Transverse colon (tissue), 4 donors: Measurements from ENCODE around the gene CNKSR3. TPM values are rescaled to one million over a fixed set of nuclear protein-coding genes. Genes with fewer than 3 reads are reported as not detected.

Experiments
- DNase-seq: peaks from one replicate; pipeline ENCODE4 v3.0.0-alpha.2; 2019
- H3K27ac ChIP-seq, 4 donors: fragments of 200-600 bp; sonication (generic); 2 replicates each; pipeline ENCODE4 v1.5.1; 2016 to 2018; ENCODE audit warnings: inconsistent platforms in 4 of 4
- H3K27me3 ChIP-seq: fragments of 200-600 bp; sonication (generic); 2 replicates; pipeline ENCODE4 v1.5.1; 2017; ENCODE audit warnings: inconsistent platforms
- H3K36me3 ChIP-seq, 4 donors: fragments of 200-600 bp; sonication (generic); 2 replicates each; pipeline ENCODE4 v1.5.1; 2017 to 2019; ENCODE audit warnings: inconsistent platforms in 4 of 4
- H3K4me1 ChIP-seq, 4 donors: fragments of 200-600 bp; sonication (generic); 2 replicates each; pipeline ENCODE4 v1.5.1; 2017 to 2020; ENCODE audit warnings: inconsistent platforms in 4 of 4
- H3K4me3 ChIP-seq, 4 donors: fragments of 200-600 bp; sonication (generic); 1 replicate in 1 of 4; 2 replicates in 3 of 4; pipeline versions ENCODE4 v1.5.1 to v1.6.1; 2017 to 2019; ENCODE audit warnings: inconsistent platforms in 4 of 4
- H3K9me3 ChIP-seq, 2 donors: fragments of 200-600 bp; sonication (generic); 2 replicates each; pipeline ENCODE4 v1.5.1; 2017 to 2019; ENCODE audit warnings: inconsistent platforms in 2 of 2
- EP300 ChIP-seq: sonication (generic); formaldehyde crosslinking; IDR thresholded peaks from one replicate; pipeline ENCODE4 v1.6.1; 2017; ENCODE audit warnings: antibody characterized with exemption, low read depth
- POLR2A ChIP-seq: fragments of 450-650 bp; IDR thresholded peaks from one replicate; pipeline ENCODE4 v1.6.1; 2016; ENCODE audit warnings: antibody characterized with exemption, mild to moderate bottlenecking, moderate library complexity
- POLR2AphosphoS5 ChIP-seq, 3 donors: sonication (generic); formaldehyde crosslinking; IDR thresholded peaks; one replicate each; pipeline ENCODE4 v1.6.1; 2016; ENCODE audit warnings: antibody characterized with exemption in 3 of 3
- WGBS, 2 donors: methylation state at CpG; one replicate each; pipeline ENCODE4 v1.1.5; 2018; ENCODE audit warnings: low coverage in 1 of 2; 5-methylcytosine and 5-hydroxymethylcytosine counted together
- in situ Hi-C, 4 donors: fragments of 200-750 bp; cut with MboI; loops; one replicate each; pipeline versions ENCODE4 v1.15.0 to v1.15.1; 2017; ENCODE audit warnings: low sequenced_read_pairs in 3 of 4, low pct_ligation_motif_present in 1 of 4, low pct_unique_long_range_greater_than_20kb in 1 of 4
- intact Hi-C: fragments of 100-400 bp; cut with DNase I; formaldehyde crosslinking; loops from one replicate; pipeline ENCODE4 v1.15.1; 2023; ENCODE audit warnings: low total_unique reads
- total RNA-seq, 4 donors: library from RNA; depleted of rRNA; stranded (reverse); fragments of >200 nt; gene quantifications; one replicate each; pipeline ENCODE4 v1.1.0, GENCODE V29; 2016
- TF ChIP-seq, protein P1 (sequence below), 5 experiments: fragments of 200-600 bp in 3 of 5; fragments of 450-650 bp in 2 of 5; sonication (generic) in 3 of 5; IDR thresholded peaks; 1 replicate in 2 of 5; 2 replicates in 3 of 5; pipeline ENCODE4 v1.5.1; 2016 to 2017; ENCODE audit warnings: antibody characterized with exemption in 5 of 5, inconsistent platforms in 3 of 5, mild to moderate bottlenecking in 2 of 5, moderate library complexity in 1 of 5

The CNKSR3 gene
- total RNA-seq, 4 donors from 2014 or later: 4.0 to 27.3 (median 16.9) TPM

DNA sequence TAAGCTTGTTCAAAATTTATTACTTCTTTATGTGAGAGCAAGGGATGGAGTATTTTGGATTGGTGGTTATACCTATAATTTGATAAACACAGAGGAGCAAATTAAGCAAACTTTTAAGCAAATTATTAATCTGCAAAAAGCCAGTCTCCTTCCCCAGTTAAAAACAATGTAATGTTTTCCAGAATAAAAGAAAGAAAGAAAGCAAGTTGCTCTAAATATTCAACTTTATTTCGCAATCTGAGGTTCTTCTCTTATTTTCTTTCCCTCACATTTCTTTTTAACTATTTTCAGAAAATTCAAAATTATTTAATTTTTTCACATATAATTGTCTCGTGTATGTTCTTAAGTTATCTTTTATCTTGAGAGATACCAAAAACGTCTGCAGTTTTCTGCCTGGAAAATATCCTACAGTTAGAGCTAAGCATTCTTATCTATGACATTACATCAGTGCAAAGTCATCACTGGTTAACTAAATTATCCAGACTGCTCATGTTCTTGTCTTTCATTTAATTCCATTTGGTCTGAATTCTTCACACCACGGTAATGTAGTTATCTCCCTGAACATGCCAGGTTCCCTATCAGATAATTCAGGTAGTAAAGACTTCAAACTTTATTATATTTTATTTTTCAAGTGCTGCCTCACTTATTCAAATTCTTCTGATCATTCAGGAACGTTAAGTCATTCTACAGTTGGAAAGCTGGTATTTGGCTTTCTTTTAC lies 3.3 kb upstream of the CNKSR3 start:
- Histone ChIP-seq H3K4me3 (no peak overlapping the region), H3K4me1 (peaks cover 5 to 41% (median 17%) of the 10 kb centered on the region in 4 donors), H3K27me3 (no peaks in the 10 kb centered on the region), H3K9me3 (no peaks in the 10 kb centered on the region), H3K36me3 (no peaks in the 10 kb centered on the region), H3K27ac (no peak overlapping the region)
- in situ Hi-C loops (no loop called here), intact Hi-C loops (loop anchor here (5.0 kb wide), 1 partner anchor 66 kb away; no protein-coding TSS in a partner anchor)
- DNase-seq: no peak
- TF ChIP-seq POLR2A (no peak), POLR2AphosphoS5 (IDR thresholded peaks at IDR 0.05) (no peak), EP300 (no peak)
- TF ChIP-seq, protein P1, sequence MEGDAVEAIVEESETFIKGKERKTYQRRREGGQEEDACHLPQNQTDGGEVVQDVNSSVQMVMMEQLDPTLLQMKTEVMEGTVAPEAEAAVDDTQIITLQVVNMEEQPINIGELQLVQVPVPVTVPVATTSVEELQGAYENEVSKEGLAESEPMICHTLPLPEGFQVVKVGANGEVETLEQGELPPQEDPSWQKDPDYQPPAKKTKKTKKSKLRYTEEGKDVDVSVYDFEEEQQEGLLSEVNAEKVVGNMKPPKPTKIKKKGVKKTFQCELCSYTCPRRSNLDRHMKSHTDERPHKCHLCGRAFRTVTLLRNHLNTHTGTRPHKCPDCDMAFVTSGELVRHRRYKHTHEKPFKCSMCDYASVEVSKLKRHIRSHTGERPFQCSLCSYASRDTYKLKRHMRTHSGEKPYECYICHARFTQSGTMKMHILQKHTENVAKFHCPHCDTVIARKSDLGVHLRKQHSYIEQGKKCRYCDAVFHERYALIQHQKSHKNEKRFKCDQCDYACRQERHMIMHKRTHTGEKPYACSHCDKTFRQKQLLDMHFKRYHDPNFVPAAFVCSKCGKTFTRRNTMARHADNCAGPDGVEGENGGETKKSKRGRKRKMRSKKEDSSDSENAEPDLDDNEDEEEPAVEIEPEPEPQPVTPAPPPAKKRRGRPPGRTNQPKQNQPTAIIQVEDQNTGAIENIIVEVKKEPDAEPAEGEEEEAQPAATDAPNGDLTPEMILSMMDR (IDR thresholded peaks at IDR 0.05): no peak
- WGBS, 2 donors: 53 to 59% methylated on average over 5 of the region's 5 CpGs

DNA sequence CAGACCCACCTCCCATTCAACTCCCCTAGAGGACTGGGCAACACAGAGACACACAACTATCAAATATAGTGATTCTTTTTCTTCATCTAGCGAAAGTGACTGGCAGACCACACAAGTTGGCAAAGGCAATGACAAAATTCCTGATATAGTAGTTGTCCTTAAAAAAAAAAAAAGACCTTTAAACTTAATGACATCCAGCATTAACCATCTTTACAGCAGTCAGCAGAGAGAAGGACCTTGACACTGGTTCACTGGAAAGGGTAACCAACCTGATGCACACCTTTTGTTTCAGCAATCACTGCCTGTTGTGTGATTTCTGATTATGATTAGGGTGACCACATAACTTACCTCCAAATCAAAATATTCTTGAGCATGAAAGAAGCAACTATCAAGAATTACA lies 1.7 kb upstream of the CNKSR3 start:
- no peaks in the 10 kb centered on the region for H3K36me3 ChIP-seq
- in situ Hi-C loops (no loop called here), intact Hi-C loops (loop anchor here (5.0 kb wide), 1 partner anchor 65 kb away; no protein-coding TSS in a partner anchor)
- H3K4me1 ChIP-seq: peaks cover 5 to 57% (median 29%) of the 10 kb centered on the region in 4 donors
- TF ChIP-seq, protein P1 (IDR thresholded peaks at IDR 0.05): no peak
- TF ChIP-seq POLR2AphosphoS5 (IDR thresholded peaks at IDR 0.05) (no peak), POLR2A (no peak), EP300 (no peak)
- H3K27me3 ChIP-seq: no peaks in the 10 kb centered on the region
- H3K9me3 ChIP-seq: no peaks in the 10 kb centered on the region
- WGBS, 2 donors: 73% methylated on average over 1 of the region's 1 CpG; no CpG with 5 or more reads in 1 of the 2 donors
- DNase-seq: no peak
- peak overlapping the region in 1 of 4 donors; percentile 73 for H3K4me3 ChIP-seq
- H3K27ac ChIP-seq: peak overlapping the region; percentile 91 to 98 (median 96)

DNA sequence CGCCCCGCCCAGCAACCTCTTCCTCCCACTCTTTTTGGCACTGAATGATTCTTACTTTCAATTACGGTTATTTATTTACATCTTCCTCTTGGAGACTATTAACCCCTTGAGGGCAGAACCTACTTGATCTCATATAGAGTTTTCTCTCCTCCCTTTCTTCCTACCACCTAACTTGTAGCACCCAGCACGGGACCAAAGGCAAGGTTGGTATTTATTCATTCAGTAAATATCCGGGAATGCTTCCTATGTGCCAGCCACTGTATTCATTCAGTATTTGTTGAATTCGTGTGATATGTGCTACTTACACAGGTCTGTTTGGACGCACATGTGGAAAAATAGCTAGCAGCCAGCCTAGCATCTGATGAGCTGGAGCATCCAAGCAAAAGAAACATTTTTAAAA lies 1.3 kb upstream of the CNKSR3 start:
- H3K27ac ChIP-seq: peak overlapping the region; percentile 91 to 98 (median 96)
- no peaks in the 10 kb centered on the region for H3K27me3 ChIP-seq
- peaks cover 5 to 61% (median 30%) of the 10 kb centered on the region in 4 donors for H3K4me1 ChIP-seq
- no peak for DNase-seq
- H3K4me3 ChIP-seq: peak overlapping the region in 1 of 4 donors; percentile 73
- H3K9me3 ChIP-seq: no peaks in the 10 kb centered on the region
- no peaks in the 10 kb centered on the region for H3K36me3 ChIP-seq
- intact Hi-C loops: loop anchor here (5.0 kb wide), 1 partner anchor 64 kb away; no protein-coding TSS in a partner anchor
- in situ Hi-C loops: no loop called here
- TF ChIP-seq EP300 (no peak), POLR2AphosphoS5 (IDR thresholded peaks at IDR 0.05) (no peak), POLR2A (no peak)
- TF ChIP-seq, protein P1 (IDR thresholded peaks at IDR 0.05): no peak
- WGBS, 2 donors: 25 to 80% methylated on average over 1 to 7 of the region's 7 CpGs

DNA sequence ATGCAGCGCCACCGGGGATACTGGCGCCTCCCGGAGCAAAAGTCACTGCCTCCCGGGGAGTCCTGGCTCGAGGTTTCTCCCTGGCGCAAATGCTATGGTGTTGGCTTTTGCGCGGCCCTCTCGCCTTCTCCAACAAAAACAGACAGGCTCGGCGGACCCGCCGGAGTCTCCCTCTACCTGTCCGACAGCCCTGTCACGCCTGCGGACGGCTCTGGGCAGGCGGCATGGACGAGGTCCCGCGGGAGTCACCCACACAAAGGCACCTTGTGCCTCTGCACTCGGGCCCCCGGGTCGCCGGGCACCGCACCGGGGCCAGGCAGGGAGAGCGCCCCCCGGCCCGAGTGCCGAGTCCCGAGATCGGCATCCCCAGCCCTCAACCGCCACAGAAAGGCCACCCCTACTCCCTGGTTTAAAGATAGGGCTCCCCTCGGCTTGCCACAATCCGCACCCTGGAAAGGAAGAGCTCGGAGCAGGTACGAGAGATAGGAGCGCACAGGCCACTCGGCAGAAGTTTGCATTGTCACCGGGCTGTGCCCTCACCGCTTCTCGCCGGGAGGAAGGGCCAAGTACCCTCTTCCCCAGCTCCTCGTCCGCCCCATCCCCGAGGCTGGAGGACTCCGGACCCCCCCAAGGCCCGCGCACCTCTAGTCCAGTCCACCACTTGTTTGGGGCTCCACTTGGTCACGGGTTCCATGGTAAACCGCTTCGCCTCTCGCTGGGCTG lies 903 bp downstream of the CNKSR3 start:
- peaks cover 5 to 59% (median 28%) of the 10 kb centered on the region in 4 donors for H3K4me1 ChIP-seq
- no peaks in the 10 kb centered on the region for H3K27me3 ChIP-seq
- H3K4me3 ChIP-seq: peak overlapping the region; percentile 51 to 83 (median 77)
- TF ChIP-seq EP300 (no peak), POLR2AphosphoS5 (IDR thresholded peaks at IDR 0.05) (no peak), POLR2A (no peak)
- TF ChIP-seq, protein P1 (IDR thresholded peaks at IDR 0.05): no peak
- intact Hi-C loops (loop anchor here (5.0 kb wide), 1 partner anchor 62 kb away; no protein-coding TSS in a partner anchor), in situ Hi-C loops (no loop called here)
- WGBS, 2 donors: 0% methylated on average over 42 of the region's 55 CpGs; no CpG with 5 or more reads in 1 of the 2 donors
- DNase-seq: peak; percentile 34
- peak overlapping the region; percentile 91 to 98 (median 96) for H3K27ac ChIP-seq
- no peaks in the 10 kb centered on the region for H3K36me3 ChIP-seq
- no peaks in the 10 kb centered on the region for H3K9me3 ChIP-seq
